ENCODE results near the gene SLC34A2.

SLC34A2 gene

GRCh38 chr4:25628451-25628850 lies 27.2 kb upstream of the SLC34A2 start:
- H3K79me2 ChIP-seq (ENCODE audit: low read length): no peaks in the 10 kb centered on the region
- TF ChIP-seq EZH2phosphoT487 (IDR thresholded peaks at IDR 0.05; ENCODE audit: low read length): no peak
- TF ChIP-seq EZH2 (optimal IDR thresholded peaks at IDR 0.05; ENCODE audit: low read depth, low read length): no peak
- TF ChIP-seq CTCF (IDR thresholded peaks at IDR 0.05; ENCODE audit: low read length): no peak
- no peaks in the 10 kb centered on the region for H3K9me3 ChIP-seq (replicated peaks; ENCODE audit: insufficient read depth, low read length)
- no peak overlapping the region for H3K4me2 ChIP-seq (ENCODE audit: low read depth, low read length)
- no peak overlapping the region for H3K27ac ChIP-seq (ENCODE audit: low read length)
- H3K9me2 ChIP-seq (replicated peaks; ENCODE audit: insufficient read depth, low read length): no peaks in the 10 kb centered on the region
- no peak for DNase-seq
- no peaks in the 10 kb centered on the region for H3K36me3 ChIP-seq (replicated peaks; ENCODE audit: insufficient read depth, low read length)
- H2AFZ ChIP-seq (ENCODE audit: low read length): no peak overlapping the region
- H3F3A ChIP-seq (ENCODE audit: insufficient read depth, low read length): no peaks in the 10 kb centered on the region
- no peak overlapping the region for H3K4me3 ChIP-seq (ENCODE audit: low read length)
- no peak overlapping the region for H3K9ac ChIP-seq (ENCODE audit: low read length)
- H3K27me3 ChIP-seq (replicated peaks; ENCODE audit: insufficient read depth, low read length): no peaks in the 10 kb centered on the region
- no peaks in the 10 kb centered on the region for H4K20me1 ChIP-seq (ENCODE audit: insufficient read depth, low read length)
- no peaks in the 10 kb centered on the region for H3K4me1 ChIP-seq (ENCODE audit: low read length)

DNA sequence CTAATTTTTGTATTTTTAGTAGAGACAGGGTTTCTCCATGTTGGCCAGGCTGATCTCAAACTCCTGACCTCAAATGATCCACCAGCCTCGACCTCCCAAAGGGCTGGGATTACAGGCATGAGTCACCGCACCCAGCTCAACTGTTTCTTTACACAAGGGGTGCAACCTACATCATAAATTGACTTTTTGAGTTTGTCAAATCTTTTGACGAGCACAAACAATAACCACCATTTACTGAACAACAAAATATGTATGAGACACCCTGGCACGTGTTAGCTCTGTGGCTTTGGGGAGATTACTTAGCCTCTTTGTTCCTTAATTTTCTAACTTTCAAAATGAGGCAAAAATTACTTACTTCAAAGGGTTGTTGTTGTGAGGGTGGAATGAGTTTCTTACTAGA lies 23.5 kb upstream of the SLC34A2 start:
- Histone ChIP-seq H4K20me1 (ENCODE audit: insufficient read depth, low read length) (no peaks in the 10 kb centered on the region), H3K79me2 (ENCODE audit: low read length) (no peaks in the 10 kb centered on the region), H3K4me2 (ENCODE audit: low read depth, low read length) (no peak overlapping the region), H3K9me2 (replicated peaks; ENCODE audit: insufficient read depth, low read length) (no peaks in the 10 kb centered on the region), H3K4me1 (ENCODE audit: low read length) (no peaks in the 10 kb centered on the region), H3K27ac (ENCODE audit: low read length) (no peak overlapping the region), H3K9ac (ENCODE audit: low read length) (no peak overlapping the region), H3K9me3 (replicated peaks; ENCODE audit: insufficient read depth, low read length) (no peaks in the 10 kb centered on the region), H2AFZ (ENCODE audit: low read length) (no peak overlapping the region), H3K27me3 (replicated peaks; ENCODE audit: insufficient read depth, low read length) (no peaks in the 10 kb centered on the region), H3K4me3 (ENCODE audit: low read length) (no peak overlapping the region), H3K36me3 (replicated peaks; ENCODE audit: insufficient read depth, low read length) (no peaks in the 10 kb centered on the region), H3F3A (ENCODE audit: insufficient read depth, low read length) (no peaks in the 10 kb centered on the region)
- no peak for TF ChIP-seq CTCF (IDR thresholded peaks at IDR 0.05; ENCODE audit: low read length)
- TF ChIP-seq EZH2 (optimal IDR thresholded peaks at IDR 0.05; ENCODE audit: low read depth, low read length): no peak
- no peak for TF ChIP-seq EZH2phosphoT487 (IDR thresholded peaks at IDR 0.05; ENCODE audit: low read length)
- no peak for DNase-seq

DNA sequence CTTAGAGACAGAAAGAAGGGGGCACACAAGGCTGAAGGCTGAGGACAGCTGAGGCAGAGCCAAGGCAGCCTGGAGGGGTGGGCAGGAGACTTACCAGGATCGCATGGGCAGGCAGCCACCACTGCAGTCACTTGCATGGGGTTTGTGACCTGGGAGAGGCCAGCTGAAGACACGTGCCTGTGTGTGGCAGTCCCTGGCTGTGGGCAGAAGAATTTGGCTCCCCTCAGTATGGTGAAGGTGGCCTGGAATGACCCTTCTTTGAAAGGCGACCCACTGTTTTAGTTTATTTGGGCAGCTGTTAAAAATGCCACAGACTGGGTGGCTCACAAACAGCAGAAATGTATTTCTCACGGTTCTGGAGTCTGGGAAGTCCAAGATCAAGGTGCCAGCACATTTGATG lies 22.1 kb upstream of the SLC34A2 start:
- H3K79me2 ChIP-seq (ENCODE audit: low read length): no peaks in the 10 kb centered on the region
- DNase-seq: no peak
- H3K9me2 ChIP-seq (replicated peaks; ENCODE audit: insufficient read depth, low read length): no peaks in the 10 kb centered on the region
- no peak overlapping the region for H3K27ac ChIP-seq (ENCODE audit: low read length)
- no peaks in the 10 kb centered on the region for H3K27me3 ChIP-seq (replicated peaks; ENCODE audit: insufficient read depth, low read length)
- H3K4me3 ChIP-seq (ENCODE audit: low read length): no peak overlapping the region
- no peak overlapping the region for H3K9ac ChIP-seq (ENCODE audit: low read length)
- no peak overlapping the region for H2AFZ ChIP-seq (ENCODE audit: low read length)
- H3K4me2 ChIP-seq (ENCODE audit: low read depth, low read length): no peak overlapping the region
- H4K20me1 ChIP-seq (ENCODE audit: insufficient read depth, low read length): no peaks in the 10 kb centered on the region
- H3K9me3 ChIP-seq (replicated peaks; ENCODE audit: insufficient read depth, low read length): no peaks in the 10 kb centered on the region
- H3F3A ChIP-seq (ENCODE audit: insufficient read depth, low read length): no peaks in the 10 kb centered on the region
- no peak for TF ChIP-seq EZH2phosphoT487 (IDR thresholded peaks at IDR 0.05; ENCODE audit: low read length)
- TF ChIP-seq CTCF (IDR thresholded peaks at IDR 0.05; ENCODE audit: low read length): no peak
- TF ChIP-seq EZH2 (optimal IDR thresholded peaks at IDR 0.05; ENCODE audit: low read depth, low read length): no peak
- no peaks in the 10 kb centered on the region for H3K4me1 ChIP-seq (ENCODE audit: low read length)
- no peaks in the 10 kb centered on the region for H3K36me3 ChIP-seq (replicated peaks; ENCODE audit: insufficient read depth, low read length)

All from MM.1S (cell line).